ENCODE data around the gene AFTPH.

AFTPH gene

GRCh38 chr2:64615192-64615763 is 91.2 kb downstream of the AFTPH start:
- no peak for DNase-seq

GRCh38 chr2:64615844-64616536 is 91.9 kb downstream of the AFTPH start:
- DNase-seq = no peak

- no peak for DNase-seq
Measured at GRCh38 chr2:64617631-64618151, 93.6 kb downstream of the AFTPH start.

GRCh38 chr2:64620661-64621060 is 96.5 kb downstream of the AFTPH start:
- DNase-seq = no peak

GRCh38 chr2:64622443-64623241 is 98.5 kb downstream of the AFTPH start:
- DNase-seq = no peak

- no peak for DNase-seq
Measured at GRCh38 chr2:64623242-64623850, 99.2 kb downstream of the AFTPH start.

- no peak for DNase-seq
Measured at GRCh38 chr2:64624108-64624610, 100.0 kb downstream of the AFTPH start.

- DNase-seq = no peak
Measured at GRCh38 chr2:64624862-64625261, 100.7 kb downstream of the AFTPH start.

GRCh38 chr2:64625299-64626145 is 101.4 kb downstream of the AFTPH start:
- no peak for DNase-seq

- DNase-seq = no peak
Measured at GRCh38 chr2:64626146-64626809, 102.2 kb downstream of the AFTPH start.

- DNase-seq = peak; percentile 33 to 64
Measured at GRCh38 chr2:64626963-64627760, 103.0 kb downstream of the AFTPH start.

GRCh38 chr2:64627860-64628841 is 104.0 kb downstream of the AFTPH start:
- no peak for DNase-seq

GRCh38 chr2:64629329-64629781 is 105.2 kb downstream of the AFTPH start:
- no peak for DNase-seq

GRCh38 chr2:64629875-64630274 is 105.7 kb downstream of the AFTPH start:
- no peak for DNase-seq

- no peak for DNase-seq
Measured at GRCh38 chr2:64630752-64631151, 106.6 kb downstream of the AFTPH start.

- no peak for DNase-seq
Measured at GRCh38 chr2:64631771-64632170, 107.6 kb downstream of the AFTPH start.

GRCh38 chr2:64632835-64633819 is 109.0 kb downstream of the AFTPH start:
- DNase-seq = no peak

Measured in NCI-H2081 (cell line).